Measurements from ENCODE around the gene CCRL2.

- no peak for TF ChIP-seq CTCF (IDR thresholded peaks at IDR 0.05)
- TF ChIP-seq POLR2A (IDR thresholded peaks at IDR 0.05): no peak
Observed at GRCh38 chr3:46454606-46455005, 47.5 kb downstream of the CCRL2 start.

Measured in right lobe of liver (tissue), 4 donors.